Activated T-cell treated with anti-CD3 and anti-CD28 coated beads, Interleukin-2, amount 50 U/mL, for 1 hour (primary cell): ENCODE measurements around the gene ICAM4.
A peak's percentile ranks its signal among the peaks of the same experiment; 100 is the strongest.
"Not testable (repeated sequence)": the region's sequence is repeated elsewhere in the genome, so short reads cannot be mapped to it uniquely, and the experiment has no call there.

ENCODE experiments used
- DNase-seq: peaks from one replicate; pipeline ENCODE4 v3.0.0-alpha.2; 2020

ICAM4 gene

GRCh38 chr19:10320602-10321416, 34.1 kb downstream of the ICAM4 start:
- no peak for DNase-seq

- DNase-seq = no peak
Measured at GRCh38 chr19:10321417-10321797, 34.7 kb downstream of the ICAM4 start.

- DNase-seq = no peak
Measured at GRCh38 chr19:10321874-10322835, 35.4 kb downstream of the ICAM4 start.

GRCh38 chr19:10325732-10326131, 39.0 kb downstream of the ICAM4 start:
- no peak for DNase-seq

GRCh38 chr19:10327793-10328192, 41.0 kb downstream of the ICAM4 start:
- DNase-seq = no peak

GRCh38 chr19:10328558-10329429, 42.0 kb downstream of the ICAM4 start:
- DNase-seq = no peak

GRCh38 chr19:10329555-10329954, 42.8 kb downstream of the ICAM4 start:
- DNase-seq = no peak

GRCh38 chr19:10332158-10332964, 45.6 kb downstream of the ICAM4 start:
- no peak for DNase-seq

- peak; percentile 97 for DNase-seq
Measured at GRCh38 chr19:10332965-10333757, 46.4 kb downstream of the ICAM4 start, which contains the start of gene RAVER1. RAVER1 (minus strand) TSS chr19:10333529; CDS start chr19:10333507, 22 bp downstream.

GRCh38 chr19:10333758-10334587, 47.2 kb downstream of the ICAM4 start:
- DNase-seq = no peak

GRCh38 chr19:10334588-10335351, 48.0 kb downstream of the ICAM4 start:
- DNase-seq = peak; percentile 41

GRCh38 chr19:10335352-10335985, 48.7 kb downstream of the ICAM4 start:
- DNase-seq = no peak

- not testable (repeated sequence) for DNase-seq
Measured at GRCh38 chr19:10336725-10337124, 50.0 kb downstream of the ICAM4 start.
